Gastroesophageal sphincter (tissue), 3 donors: ENCODE data around the gene UBQLN4.

Experiments
- CTCF ChIP-seq, 4 experiments: fragments of 200-600 bp in 2 of 4; fragments of 450-650 bp in 2 of 4; sonication (generic) in 1 of 4; IDR thresholded peaks; one replicate each; pipeline ENCODE4 v1.5.1; 2017 to 2019; ENCODE audit warnings: antibody characterized with exemption in 4 of 4, mild to moderate bottlenecking in 2 of 4, moderate library complexity in 2 of 4
- POLR2A ChIP-seq, 2 donors: fragments of 450-650 bp; IDR thresholded peaks; one replicate each; pipeline ENCODE4 v1.6.1; 2017; ENCODE audit warnings: antibody characterized with exemption in 2 of 2, mild to moderate bottlenecking in 2 of 2, moderate library complexity in 1 of 2

GRCh38 chr1:156097499-156098178 is 44.0 kb upstream of the UBQLN4 start:
- TF ChIP-seq CTCF (IDR thresholded peaks at IDR 0.05) (no peak), POLR2A (IDR thresholded peaks at IDR 0.05) (no peak)
